Measurements from ENCODE around the gene CXCR1. TPM values are rescaled to one million over a fixed set of nuclear protein-coding genes. Genes with fewer than 3 reads are reported as not detected.

CXCR1 gene
- total RNA-seq, 1 experiment from 2014 or later = not detected

GRCh38 chr2:218168016-218168415, 1.3 kb upstream of the CXCR1 start:
- Histone ChIP-seq H3K79me2 (ENCODE audit: insufficient read depth, low read length) (no peaks in the 10 kb centered on the region), H3K27me3 (ENCODE audit: insufficient read depth, low read length) (no peaks in the 10 kb centered on the region), H2BK20ac (ENCODE audit: low read depth, low read length, poor library complexity, severe bottlenecking) (no peak overlapping the region), H4K5ac (ENCODE audit: insufficient read length, low read depth, low read length) (no peak overlapping the region), H3K23ac (ENCODE audit: insufficient read length, low read depth, low read length) (no peak overlapping the region), H3K14ac (ENCODE audit: insufficient read depth, low read length) (no peak overlapping the region), H3K56ac (ENCODE audit: insufficient read length, low read depth, low read length) (no peak overlapping the region), H2BK15ac (ENCODE audit: low read depth, low read length) (no peak overlapping the region), H3K4me2 (ENCODE audit: insufficient read depth, insufficient read length, low read length) (no peak overlapping the region), H4K91ac (ENCODE audit: insufficient read length, low read depth, low read length) (no peak overlapping the region), H3K79me1 (ENCODE audit: insufficient read depth, low read depth, low read length, poor library complexity, severe bottlenecking) (no peaks in the 10 kb centered on the region), H3K9me3 (ENCODE audit: control insufficient read depth, low read depth, low read length) (no peaks in the 10 kb centered on the region), H3T11ph (ENCODE audit: low read length) (no peak overlapping the region), H3K4me1 (ENCODE audit: insufficient read depth, low read length) (peaks cover 2% of the 10 kb centered on the region; the same call in 1 of the 2 replicates), H2BK120ac (ENCODE audit: low read depth, low read length, poor library complexity, severe bottlenecking) (no peak overlapping the region), H3K9ac (ENCODE audit: extremely low read depth, insufficient read length, low read length) (no peak overlapping the region), H3K18ac (ENCODE audit: insufficient read length, low read depth, low read length) (no peak overlapping the region), H3K27ac (ENCODE audit: insufficient read length, low read depth, low read length) (no peak overlapping the region), H4K8ac (replicated peaks; ENCODE audit: insufficient read length, low read depth, low read length) (no peak overlapping the region), H4K20me1 (ENCODE audit: control insufficient read depth, insufficient read depth, insufficient read length) (no peaks in the 10 kb centered on the region), H2AFZ (ENCODE audit: low read length) (no peak overlapping the region), H2BK5ac (ENCODE audit: insufficient read length, low read length) (no peak overlapping the region), H3K23me2 (ENCODE audit: insufficient read length, low read depth, low read length, poor library complexity, severe bottlenecking) (no peaks in the 10 kb centered on the region), H2AK5ac (ENCODE audit: insufficient read length, low read length) (no peak overlapping the region), H3K4ac (ENCODE audit: low read depth, low read length) (no peak overlapping the region), H2BK12ac (ENCODE audit: insufficient read length, low read depth, low read length) (no peak overlapping the region)
- Mint-ChIP-seq H3K4me3 (no peak overlapping the region), H3K36me3 (ENCODE audit: insufficient read depth in 1 of 3, low read depth in 3 of 3) (no peaks in the 10 kb centered on the region), H3K27ac (no peak overlapping the region), H3K4me1 (peaks cover 6 to 12% of the 10 kb centered on the region in 2 experiments), H3K9me3 (no peaks in the 10 kb centered on the region; a peak in 1 of 5 replicates), H3K27me3 (ENCODE audit: low read depth) (peaks cover 23% of the 10 kb centered on the region)
- TF ChIP-seq CTCF (conservative IDR thresholded peaks at IDR 0.05) = no peak
- no CpG with 5 or more reads among the region's 1 CpG for WGBS (ENCODE audit: extremely low coverage, insufficient read length, low lambda C conversion rate)
- DNase-seq = no peak

All from H9 (cell line).